CD14-positive monocyte (primary cell): ENCODE measurements around the gene CCNY. TPM values are rescaled to one million over a fixed set of nuclear protein-coding genes. Genes with fewer than 3 reads are reported as not detected.
A peak's percentile ranks its signal among the peaks of the same experiment; 100 is the strongest.

Experiments
- DNase-seq, 3 donors: peaks; one replicate each; pipeline ENCODE4 v3.0.0-alpha.2; 2011 to 2022
- H2AFZ ChIP-seq: 2 replicates; pipeline ENCODE4 v1.6.0; 2012; ENCODE audit warnings: mild to moderate bottlenecking, low read depth, low read length, inconsistent platforms; ENCODE audit not compliant: insufficient read depth, poor library complexity, severe bottlenecking
- H3K27ac ChIP-seq, 2 donors: 1 replicate in 1 of 2; 2 replicates in 1 of 2; pipeline ENCODE4 v1.5.1; 2012 to 2013; ENCODE audit warnings: low read length in 2 of 2, control low read depth in 1 of 2, inconsistent platforms in 1 of 2, low read depth in 1 of 2, mild to moderate bottlenecking in 1 of 2
- H3K27me3 ChIP-seq, 2 donors: one replicate each; pipeline versions ENCODE4 v1.6.0 to v1.6.1; 2011 to 2013; ENCODE audit warnings: low read length in 2 of 2; ENCODE audit not compliant: control insufficient read depth in 2 of 2, insufficient read depth in 2 of 2
- H3K36me3 ChIP-seq, 2 donors: replicated peaks in 1 of 2; 1 replicate in 1 of 2; 2 replicates in 1 of 2; pipeline versions ENCODE4 v1.5.1 to v1.6.1; 2012 to 2013; ENCODE audit warnings: low read length in 2 of 2, control low read depth in 1 of 2, inconsistent platforms in 1 of 2, mild to moderate bottlenecking in 1 of 2; ENCODE audit not compliant: insufficient read depth in 2 of 2, control insufficient read depth in 1 of 2
- H3K4me1 ChIP-seq, 2 donors: 1 replicate in 1 of 2; 2 replicates in 1 of 2; pipeline versions ENCODE4 v1.5.1 to v1.6.1; 2012 to 2013; ENCODE audit warnings: low read length in 2 of 2, control low read depth in 1 of 2, inconsistent platforms in 1 of 2, mild to moderate bottlenecking in 1 of 2, moderate library complexity in 1 of 2; ENCODE audit not compliant: insufficient read depth in 2 of 2, control insufficient read depth in 1 of 2
- H3K4me2 ChIP-seq: replicated peaks from 2 replicates; pipeline ENCODE3; 2012; ENCODE audit warnings: low read length, moderate library complexity, mild to moderate bottlenecking; ENCODE audit not compliant: poor library complexity, severe bottlenecking; ENCODE audit errors: extremely low read depth
- H3K4me3 ChIP-seq, 3 experiments: fragments of 200-600 bp in 1 of 3; sonication (generic) in 1 of 3; replicated peaks in 1 of 3; 1 replicate in 2 of 3; 2 replicates in 1 of 3; pipeline ENCODE4 v1.5.1; 2011 to 2013; ENCODE audit warnings: low read length in 3 of 3, mild to moderate bottlenecking in 3 of 3, control low read depth in 2 of 3, low read depth in 2 of 3, inconsistent platforms in 1 of 3, moderate library complexity in 1 of 3
- H3K79me2 ChIP-seq: 2 replicates; pipeline ENCODE4 v1.6.0; 2012; ENCODE audit warnings: mild to moderate bottlenecking, control low read depth, inconsistent platforms, low read length, moderate library complexity; ENCODE audit not compliant: insufficient read depth
- H3K9ac ChIP-seq: 2 replicates; pipeline ENCODE4 v1.6.0; 2017; ENCODE audit warnings: low read length, mild to moderate bottlenecking; ENCODE audit not compliant: insufficient read depth, poor library complexity, severe bottlenecking
- H3K9me3 ChIP-seq, 2 donors: replicated peaks in 1 of 2; 1 replicate in 1 of 2; 2 replicates in 1 of 2; pipeline versions ENCODE4 v1.5.1 to v1.6.1; 2012 to 2013; ENCODE audit warnings: low read length in 2 of 2, control low read depth in 1 of 2; ENCODE audit not compliant: control insufficient read depth in 1 of 2, insufficient read depth in 1 of 2
- H4K20me1 ChIP-seq: 2 replicates; pipeline ENCODE4 v1.6.0; 2012; ENCODE audit warnings: mild to moderate bottlenecking, low read length, control low read depth, moderate library complexity; ENCODE audit not compliant: insufficient read depth
- H3K27ac Mint-ChIP-seq, 7 donors: one replicate each; pipeline ENCODE4 v1.8.0; 2020; ENCODE audit warnings: mild to moderate bottlenecking in 7 of 7, mixed read lengths in 7 of 7, moderate library complexity in 6 of 7, inconsistent platforms in 2 of 7
- H3K27me3 Mint-ChIP-seq, 3 donors: one replicate each; pipeline ENCODE4 v1.8.0; 2021 to 2022; ENCODE audit warnings: low read depth in 3 of 3, mild to moderate bottlenecking in 3 of 3, mixed read lengths in 3 of 3, moderate library complexity in 3 of 3, inconsistent platforms in 1 of 3
- H3K36me3 Mint-ChIP-seq, 2 donors: one replicate each; pipeline ENCODE4 v1.8.0; 2020; ENCODE audit warnings: mixed read lengths in 2 of 2, inconsistent platforms in 1 of 2, mild to moderate bottlenecking in 1 of 2
- H3K4me1 Mint-ChIP-seq: one replicate; pipeline ENCODE4 v1.8.0; 2020; ENCODE audit warnings: mild to moderate bottlenecking, mixed read lengths
- H3K4me3 Mint-ChIP-seq, 2 donors: one replicate each; pipeline ENCODE4 v1.8.0; 2020; ENCODE audit warnings: mild to moderate bottlenecking in 2 of 2, mixed read lengths in 2 of 2, moderate library complexity in 1 of 2
- H3K9me3 Mint-ChIP-seq, 7 donors: one replicate each; pipeline ENCODE4 v1.8.0; 2020 to 2022; ENCODE audit warnings: mixed read lengths in 7 of 7, mild to moderate bottlenecking in 6 of 7, moderate library complexity in 6 of 7, inconsistent platforms in 2 of 7
- WGBS: methylation state at CpG from one replicate; pipeline ENCODE4 v1.1.5; 2013; ENCODE audit warnings: missing lambda C conversion rate; ENCODE audit not compliant: insufficient coverage; 5-methylcytosine and 5-hydroxymethylcytosine counted together
- intact Hi-C, 2 donors: fragments of 100-400 bp; cut with micrococcal nuclease; formaldehyde crosslinking; loops; one replicate each; pipeline versions ENCODE4 v1.15.0 to v1.15.1; 2023
- polyA plus RNA-seq, 3 donors: library from polyadenylated mRNA; depleted of rRNA in 1 of 3; unstranded in 2 of 3; stranded (reverse) in 1 of 3; fragments of 300-500 nt in 2 of 3; fragments of >200 nt in 1 of 3; fragmentation: Illumina TruSeq in 2 of 3; gene quantifications; 1 replicate in 2 of 3; 2 replicates in 1 of 3; pipeline ENCODE4 v1.2.3, GENCODE V29; 2012 to 2021
- TF ChIP-seq, protein P1 (sequence below): fragments of 200-600 bp; IDR thresholded peaks from one replicate; pipeline ENCODE4 v1.8.0; 2022; ENCODE audit warnings: antibody characterized with exemption, mild to moderate bottlenecking

Gene CCNY
- polyA plus RNA-seq, 3 donors: 39.9 to 116 (median 64.8) TPM

DNA sequence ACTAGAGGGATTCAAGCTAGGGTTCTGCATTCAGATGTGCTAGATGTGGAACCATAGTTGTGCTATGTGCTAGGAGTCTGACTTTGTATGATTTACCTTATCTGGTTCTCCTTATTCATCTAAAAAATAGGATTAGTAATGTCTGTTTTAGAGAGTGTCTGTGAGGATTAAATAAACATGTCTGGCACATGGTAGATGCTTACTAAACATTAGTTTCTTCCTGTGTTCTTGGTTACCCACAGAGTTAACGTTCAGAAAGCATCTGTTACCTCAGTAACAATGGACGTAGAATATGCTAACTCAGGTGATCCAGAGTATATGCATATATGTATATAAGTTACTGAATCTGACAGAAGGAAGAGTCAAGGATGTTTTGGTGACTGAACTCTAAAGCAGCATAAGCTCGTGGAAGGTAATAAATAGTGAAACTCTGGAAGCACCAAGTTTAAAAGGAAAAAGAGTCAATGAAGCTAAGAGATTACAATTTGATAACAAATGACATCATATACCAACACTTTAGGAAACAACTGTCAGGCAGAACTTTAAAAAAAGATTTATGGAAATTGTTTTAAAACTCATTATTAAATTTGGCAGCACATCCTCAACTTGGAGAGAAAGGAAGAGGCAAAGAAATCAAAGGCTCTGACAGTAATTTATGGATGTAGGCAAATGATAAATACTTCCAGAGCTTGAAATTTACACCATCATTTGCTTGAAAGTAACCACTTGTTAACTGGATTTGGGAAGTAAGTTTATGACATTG lies 127.0 kb downstream of the CCNY start:
- H3K9me3 ChIP-seq: no peaks in the 10 kb centered on the region
- peaks cover 100% of the 10 kb centered on the region for H4K20me1 ChIP-seq
- Mint-ChIP-seq H3K27me3 (peaks cover 0 to 2% (median 0%) of the 10 kb centered on the region in 3 donors), H3K4me3 (no peak overlapping the region), H3K27ac (peak overlapping the region in 2 of 7 donors; percentile 1 to 30), H3K9me3 (no peaks in the 10 kb centered on the region), H3K36me3 (peaks cover 5 to 8% of the 10 kb centered on the region in 2 donors), H3K4me1 (peaks cover 32% of the 10 kb centered on the region)
- intact Hi-C loops: no loop called here
- no peak overlapping the region for H3K4me2 ChIP-seq
- peak overlapping the region in 1 of 2 donors; percentile 50 for H3K27ac ChIP-seq
- no CpG with 5 or more reads among the region's 3 CpGs for WGBS
- H3K4me1 ChIP-seq: peaks cover 37 to 44% of the 10 kb centered on the region in 2 donors
- H3K27me3 ChIP-seq: no peaks in the 10 kb centered on the region
- H3K79me2 ChIP-seq: peaks cover 100% of the 10 kb centered on the region
- no peak overlapping the region for H2AFZ ChIP-seq
- H3K4me3 ChIP-seq: peak overlapping the region in 1 of 3 experiments; percentile 13
- no peak for DNase-seq
- no peak overlapping the region for H3K9ac ChIP-seq
- no peaks in the 10 kb centered on the region for H3K36me3 ChIP-seq
- TF ChIP-seq, protein P1, sequence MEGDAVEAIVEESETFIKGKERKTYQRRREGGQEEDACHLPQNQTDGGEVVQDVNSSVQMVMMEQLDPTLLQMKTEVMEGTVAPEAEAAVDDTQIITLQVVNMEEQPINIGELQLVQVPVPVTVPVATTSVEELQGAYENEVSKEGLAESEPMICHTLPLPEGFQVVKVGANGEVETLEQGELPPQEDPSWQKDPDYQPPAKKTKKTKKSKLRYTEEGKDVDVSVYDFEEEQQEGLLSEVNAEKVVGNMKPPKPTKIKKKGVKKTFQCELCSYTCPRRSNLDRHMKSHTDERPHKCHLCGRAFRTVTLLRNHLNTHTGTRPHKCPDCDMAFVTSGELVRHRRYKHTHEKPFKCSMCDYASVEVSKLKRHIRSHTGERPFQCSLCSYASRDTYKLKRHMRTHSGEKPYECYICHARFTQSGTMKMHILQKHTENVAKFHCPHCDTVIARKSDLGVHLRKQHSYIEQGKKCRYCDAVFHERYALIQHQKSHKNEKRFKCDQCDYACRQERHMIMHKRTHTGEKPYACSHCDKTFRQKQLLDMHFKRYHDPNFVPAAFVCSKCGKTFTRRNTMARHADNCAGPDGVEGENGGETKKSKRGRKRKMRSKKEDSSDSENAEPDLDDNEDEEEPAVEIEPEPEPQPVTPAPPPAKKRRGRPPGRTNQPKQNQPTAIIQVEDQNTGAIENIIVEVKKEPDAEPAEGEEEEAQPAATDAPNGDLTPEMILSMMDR: no peak

DNA sequence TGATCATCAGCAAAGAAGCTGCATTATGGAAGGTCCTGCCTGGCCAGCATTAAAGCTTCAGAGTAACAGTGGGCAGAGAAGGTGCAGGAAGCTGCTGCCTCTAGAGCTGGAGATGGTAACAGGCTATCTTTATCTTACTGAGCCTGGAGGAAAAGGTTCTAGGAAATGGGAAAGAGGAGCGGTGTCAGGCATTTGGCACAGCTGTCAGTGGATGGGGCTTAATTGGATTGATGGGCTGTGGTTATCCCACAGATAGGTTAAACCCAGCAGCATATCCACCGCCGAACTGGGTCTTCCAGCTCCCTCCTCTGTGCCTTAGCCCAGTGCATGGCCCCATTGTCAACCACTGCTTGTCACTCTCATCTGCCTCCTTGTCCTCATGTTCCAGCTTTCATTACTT lies 127.6 kb downstream of the CCNY start:
- H3K9me3 Mint-ChIP-seq: no peaks in the 10 kb centered on the region
- DNase-seq: peak in 2 of 3 donors; percentile 13 to 18
- Histone ChIP-seq H3K36me3 (no peaks in the 10 kb centered on the region), H3K4me2 (no peak overlapping the region), H3K27me3 (no peaks in the 10 kb centered on the region), H3K4me3 (peak overlapping the region in 1 of 3 experiments; percentile 13), H2AFZ (no peak overlapping the region), H3K4me1 (peaks cover 37 to 39% of the 10 kb centered on the region in 2 donors), H3K9me3 (no peaks in the 10 kb centered on the region), H3K27ac (peak overlapping the region in 1 of 2 donors; percentile 50), H4K20me1 (peaks cover 100% of the 10 kb centered on the region), H3K9ac (no peak overlapping the region), H3K79me2 (peaks cover 100% of the 10 kb centered on the region)
- H3K27me3 Mint-ChIP-seq: peaks cover 0 to 2% (median 0%) of the 10 kb centered on the region in 3 donors
- H3K4me3 Mint-ChIP-seq: no peak overlapping the region
- intact Hi-C loops: no loop called here
- WGBS: 92% methylated on average over 3 of the region's 3 CpGs
- TF ChIP-seq, protein P1: no peak
- no peak overlapping the region for H3K27ac Mint-ChIP-seq
- peaks cover 5 to 8% of the 10 kb centered on the region in 2 donors for H3K36me3 Mint-ChIP-seq
- peaks cover 34% of the 10 kb centered on the region for H3K4me1 Mint-ChIP-seq
